ENCODE results near the gene CNOT1. TPM values are rescaled to one million over a fixed set of nuclear protein-coding genes. Genes with fewer than 3 reads are reported as not detected.

The CNOT1 gene
- total RNA-seq, 2 donors from 2014 or later, result 54.3 to 63.2 TPM

DNA sequence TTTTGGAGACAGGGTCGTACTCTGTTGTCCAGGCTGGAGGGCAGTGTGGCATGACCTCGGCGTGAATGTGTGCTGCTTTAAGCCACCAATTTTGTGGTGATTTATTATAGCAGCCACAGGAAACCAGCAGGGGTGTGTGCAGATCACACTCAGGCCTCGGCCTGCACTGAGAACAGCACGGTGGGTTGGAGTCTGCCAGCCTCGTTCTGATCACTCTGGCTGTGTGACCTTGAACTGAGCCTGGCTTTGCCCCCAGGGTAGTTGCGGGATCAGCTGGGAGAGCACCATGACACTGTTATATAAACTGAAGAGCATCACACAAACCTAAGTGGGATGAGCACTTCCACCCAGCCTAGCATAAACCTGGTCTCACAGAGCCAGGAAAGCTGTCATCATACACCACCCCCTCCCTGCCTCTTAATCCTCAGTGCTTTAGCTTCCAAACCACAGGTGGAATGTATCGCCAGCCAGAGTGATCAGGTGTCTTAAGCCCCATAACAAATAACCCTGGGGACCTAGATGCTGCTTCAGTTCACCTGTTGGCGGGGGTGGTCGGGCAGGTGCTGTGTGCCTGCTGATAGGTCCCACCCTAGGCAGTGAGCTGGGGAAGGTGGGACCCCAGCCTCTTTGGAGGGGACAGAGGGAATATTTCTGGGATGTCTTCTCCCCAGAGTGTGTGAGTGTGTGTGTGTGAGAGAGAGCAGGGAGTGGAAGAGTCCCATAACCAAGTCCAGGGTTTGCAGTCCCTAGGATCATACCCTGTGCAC is 158.2 kb downstream of the CNOT1 start:
- Histone ChIP-seq H3K4me1 (peaks cover 0 to 64% of the 10 kb centered on the region in 2 donors), H3K36me3 (no peaks in the 10 kb centered on the region), H3K4me3 (no peak overlapping the region), H3K9me3 (no peaks in the 10 kb centered on the region), H3K27ac (peak overlapping the region in 1 of 2 donors; percentile 63), H3K27me3 (no peaks in the 10 kb centered on the region)
- TF ChIP-seq, protein P1, sequence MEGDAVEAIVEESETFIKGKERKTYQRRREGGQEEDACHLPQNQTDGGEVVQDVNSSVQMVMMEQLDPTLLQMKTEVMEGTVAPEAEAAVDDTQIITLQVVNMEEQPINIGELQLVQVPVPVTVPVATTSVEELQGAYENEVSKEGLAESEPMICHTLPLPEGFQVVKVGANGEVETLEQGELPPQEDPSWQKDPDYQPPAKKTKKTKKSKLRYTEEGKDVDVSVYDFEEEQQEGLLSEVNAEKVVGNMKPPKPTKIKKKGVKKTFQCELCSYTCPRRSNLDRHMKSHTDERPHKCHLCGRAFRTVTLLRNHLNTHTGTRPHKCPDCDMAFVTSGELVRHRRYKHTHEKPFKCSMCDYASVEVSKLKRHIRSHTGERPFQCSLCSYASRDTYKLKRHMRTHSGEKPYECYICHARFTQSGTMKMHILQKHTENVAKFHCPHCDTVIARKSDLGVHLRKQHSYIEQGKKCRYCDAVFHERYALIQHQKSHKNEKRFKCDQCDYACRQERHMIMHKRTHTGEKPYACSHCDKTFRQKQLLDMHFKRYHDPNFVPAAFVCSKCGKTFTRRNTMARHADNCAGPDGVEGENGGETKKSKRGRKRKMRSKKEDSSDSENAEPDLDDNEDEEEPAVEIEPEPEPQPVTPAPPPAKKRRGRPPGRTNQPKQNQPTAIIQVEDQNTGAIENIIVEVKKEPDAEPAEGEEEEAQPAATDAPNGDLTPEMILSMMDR (IDR thresholded peaks at IDR 0.05), result no peak
- DNase-seq (ENCODE audit: low spot score), result no peak

Other genes with a start within 250 kb of the CNOT1 start
- gene GINS3, start 237.4 kb downstream of the CNOT1 start, total RNA-seq, result 1 to 10 TPM; 5.8 to 7.1 TPM
- gene NDRG4, start 129.7 kb downstream of the CNOT1 start, total RNA-seq, result 100 to 1,000 TPM; 163 to 238 TPM
- gene SETD6, start 114.3 kb downstream of the CNOT1 start, total RNA-seq, result 10 to 100 TPM; 11.9 to 12.9 TPM
- 10 to 100 TPM; 10.1 to 14.9 TPM for gene SLC38A7, start 54.9 kb upstream of the CNOT1 start, total RNA-seq
- gene GOT2, start 104.5 kb upstream of the CNOT1 start, total RNA-seq, result 100 to 1,000 TPM; 176 to 337 TPM